ENCODE measurements around the gene GBP7. TPM values are rescaled to one million over a fixed set of nuclear protein-coding genes. Genes with fewer than 3 reads are reported as not detected.

Gene GBP7
- total RNA-seq, 2 experiments from 2014 or later = not detected

- Histone ChIP-seq H3K4me3 (ENCODE audit: low read depth, low read length, poor library complexity, severe bottlenecking) (no peak overlapping the region), H3K4me1 (ENCODE audit: insufficient read depth, low read length, poor library complexity, severe bottlenecking) (no peaks in the 10 kb centered on the region), H2AFZ (ENCODE audit: low read length) (no peak overlapping the region), H3K79me2 (ENCODE audit: insufficient read depth, low read depth, low read length) (no peaks in the 10 kb centered on the region), H3K9me2 (ENCODE audit: insufficient read depth, low read length) (no peaks in the 10 kb centered on the region), H3K9me3 (ENCODE audit: low read length) (no peaks in the 10 kb centered on the region), H3K4me2 (ENCODE audit: low read length) (no peak overlapping the region), H3K27ac (ENCODE audit: low read depth, low read length, poor library complexity, severe bottlenecking) (no peak overlapping the region), H4K20me1 (ENCODE audit: insufficient read depth, low read length) (no peaks in the 10 kb centered on the region), H3K36me3 (ENCODE audit: insufficient read depth, low read length) (no peaks in the 10 kb centered on the region)
- CTCF ChIA-PET (ENCODE audit: unreplicated experiment) = no interaction called here
- intact Hi-C loops (cut with micrococcal nuclease; ENCODE audit: unreplicated experiment) = no loop called here
- no peak for DNase-seq (ENCODE audit: low spot score)
- no peak for TF ChIP-seq EZH2phosphoT487 (IDR thresholded peaks at IDR 0.05; ENCODE audit: borderline replicate concordance, low read depth, low read length)
- no peak for TF ChIP-seq CTCF (conservative IDR thresholded peaks at IDR 0.05; ENCODE audit: low read length)
- POLR2A ChIA-PET = no interaction called here
- no TSS peak for BruUV-seq (replicated peaks)
Observed at GRCh38 chr1:89195476-89195875, 19.7 kb upstream of the GBP7 start.

GRCh38 chr1:89191314-89191713 is 15.5 kb upstream of the GBP7 start:
- no peak for DNase-seq (ENCODE audit: low spot score)
- H3K4me1 ChIP-seq (ENCODE audit: insufficient read depth, low read length, poor library complexity, severe bottlenecking) = no peaks in the 10 kb centered on the region
- no peaks in the 10 kb centered on the region for H3K9me2 ChIP-seq (ENCODE audit: insufficient read depth, low read length)
- no peak overlapping the region for H2AFZ ChIP-seq (ENCODE audit: low read length)
- no peak for TF ChIP-seq CTCF (conservative IDR thresholded peaks at IDR 0.05; ENCODE audit: low read length)
- H4K20me1 ChIP-seq (ENCODE audit: insufficient read depth, low read length) = no peaks in the 10 kb centered on the region
- no peak overlapping the region for H3K4me2 ChIP-seq (ENCODE audit: low read length)
- no peak overlapping the region for H3K27ac ChIP-seq (ENCODE audit: low read depth, low read length, poor library complexity, severe bottlenecking)
- H3K79me2 ChIP-seq (ENCODE audit: insufficient read depth, low read depth, low read length) = no peaks in the 10 kb centered on the region
- H3K9me3 ChIP-seq (ENCODE audit: low read length) = no peaks in the 10 kb centered on the region
- intact Hi-C loops (cut with micrococcal nuclease; ENCODE audit: unreplicated experiment) = no loop called here
- H3K36me3 ChIP-seq (ENCODE audit: insufficient read depth, low read length) = no peaks in the 10 kb centered on the region
- no peak overlapping the region for H3K4me3 ChIP-seq (ENCODE audit: low read depth, low read length, poor library complexity, severe bottlenecking)
- BruUV-seq (replicated peaks) = no TSS peak
- POLR2A ChIA-PET = no interaction called here
- CTCF ChIA-PET (ENCODE audit: unreplicated experiment) = no interaction called here

GRCh38 chr1:89190017-89190416 is 14.2 kb upstream of the GBP7 start:
- Histone ChIP-seq H3K27ac (ENCODE audit: low read depth, low read length, poor library complexity, severe bottlenecking) (no peak overlapping the region), H3K9me2 (ENCODE audit: insufficient read depth, low read length) (no peaks in the 10 kb centered on the region), H3K36me3 (ENCODE audit: insufficient read depth, low read length) (no peaks in the 10 kb centered on the region), H3K9me3 (ENCODE audit: low read length) (no peaks in the 10 kb centered on the region), H2AFZ (ENCODE audit: low read length) (no peak overlapping the region), H3K4me1 (ENCODE audit: insufficient read depth, low read length, poor library complexity, severe bottlenecking) (no peaks in the 10 kb centered on the region), H3K4me3 (ENCODE audit: low read depth, low read length, poor library complexity, severe bottlenecking) (no peak overlapping the region), H3K79me2 (ENCODE audit: insufficient read depth, low read depth, low read length) (no peaks in the 10 kb centered on the region), H3K4me2 (ENCODE audit: low read length) (no peak overlapping the region), H4K20me1 (ENCODE audit: insufficient read depth, low read length) (no peaks in the 10 kb centered on the region)
- no peak for TF ChIP-seq CTCF (conservative IDR thresholded peaks at IDR 0.05; ENCODE audit: low read length)
- no peak for TF ChIP-seq EZH2phosphoT487 (IDR thresholded peaks at IDR 0.05; ENCODE audit: borderline replicate concordance, low read depth, low read length)
- no peak for DNase-seq (ENCODE audit: low spot score)
- intact Hi-C loops (cut with micrococcal nuclease; ENCODE audit: unreplicated experiment) = no loop called here
- ChIA-PET POLR2A (no interaction called here), CTCF (ENCODE audit: unreplicated experiment) (no interaction called here)
- no TSS peak for BruUV-seq (replicated peaks)

Measured in OCI-LY7 (cell line).